Adrenal gland (tissue), 5 donors: Measurements from ENCODE around the gene SV2A.
A peak's percentile ranks its signal among the peaks of the same experiment; 100 is the strongest.

Source experiments
- CTCF ChIP-seq, 6 experiments: fragments of 450-650 bp in 4 of 6; fragments of 200-600 bp in 2 of 6; sonication (generic) in 1 of 6; IDR thresholded peaks; 1 replicate in 5 of 6; 2 replicates in 1 of 6; pipeline versions ENCODE4 v1.5.1 to v1.8.0; 2016 to 2021; ENCODE audit warnings: antibody characterized with exemption in 6 of 6, mild to moderate bottlenecking in 2 of 6, moderate library complexity in 1 of 6
- POLR2A ChIP-seq, 2 donors: fragments of 450-650 bp; IDR thresholded peaks; one replicate each; pipeline ENCODE4 v1.6.1; 2017; ENCODE audit warnings: antibody characterized with exemption in 2 of 2, mild to moderate bottlenecking in 2 of 2, moderate library complexity in 1 of 2
- donor health status: DM: no; HTN: no; CAD: no.

- TF ChIP-seq CTCF (IDR thresholded peaks at IDR 0.05) (peak in 3 of 6 experiments; percentile 20 to 41 (median 31)), POLR2A (IDR thresholded peaks at IDR 0.05) (peak; percentile 96 to 97)
Measured at GRCh38 chr1:149887456-149888246, 30.0 kb downstream of the SV2A start.
